ENCODE data around the gene ORMDL2. TPM values are rescaled to one million over a fixed set of nuclear protein-coding genes. Genes with fewer than 3 reads are reported as not detected.

Gene ORMDL2, protein sequence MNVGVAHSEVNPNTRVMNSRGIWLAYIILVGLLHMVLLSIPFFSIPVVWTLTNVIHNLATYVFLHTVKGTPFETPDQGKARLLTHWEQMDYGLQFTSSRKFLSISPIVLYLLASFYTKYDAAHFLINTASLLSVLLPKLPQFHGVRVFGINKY
- 19.9 and 24.5 TPM in 2 replicates for total RNA-seq (2014; rRNA removed; shearing (Covaris generic))

DNA sequence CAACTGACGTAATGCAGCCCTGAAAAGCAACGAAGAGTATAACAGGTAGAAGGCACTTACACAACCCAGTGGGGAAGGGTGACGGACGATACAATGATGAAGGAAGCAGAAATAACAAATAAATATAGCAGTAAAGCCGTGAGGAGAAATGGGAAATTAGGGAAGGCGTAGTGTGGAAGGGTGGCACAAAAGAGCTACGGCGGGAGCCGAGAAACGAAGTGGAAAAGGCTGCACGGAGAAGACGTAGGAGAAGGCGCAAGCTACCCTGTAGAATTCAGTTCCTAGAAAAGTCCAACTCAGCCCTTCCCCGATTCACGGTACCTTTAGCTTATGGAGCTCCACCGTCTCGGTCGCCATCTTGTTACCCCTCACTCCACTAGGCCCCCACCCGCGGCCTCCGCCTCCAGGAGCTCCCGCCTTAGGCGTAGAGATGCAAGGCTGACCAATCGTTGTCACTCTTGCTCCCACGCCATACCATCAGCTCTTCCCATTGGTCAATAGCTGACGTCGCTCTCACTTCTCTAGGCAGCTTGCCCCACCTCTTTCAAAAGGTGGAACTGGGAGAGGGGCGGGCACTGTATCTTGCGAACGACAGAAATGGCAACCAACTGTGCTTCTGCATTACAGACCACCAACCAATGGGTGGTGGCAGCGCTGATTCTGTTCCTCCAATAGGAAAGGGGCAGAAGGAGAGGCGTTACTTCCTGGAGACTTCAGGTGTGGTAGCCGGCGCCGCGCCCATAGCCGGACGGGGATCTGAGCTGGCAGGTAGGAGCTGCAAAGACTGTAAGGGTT, at the start of gene ORMDL2, which contains the start of gene SARNP:
ORMDL2 (plus strand) TSS at position 697 of the 795 bp plus-strand sequence. CDS start 959 bp downstream, outside the sequence.
SARNP (minus strand) TSS at position 380 of the 795 bp plus-strand sequence; CDS start at position 357, 23 bp downstream.

DNA sequence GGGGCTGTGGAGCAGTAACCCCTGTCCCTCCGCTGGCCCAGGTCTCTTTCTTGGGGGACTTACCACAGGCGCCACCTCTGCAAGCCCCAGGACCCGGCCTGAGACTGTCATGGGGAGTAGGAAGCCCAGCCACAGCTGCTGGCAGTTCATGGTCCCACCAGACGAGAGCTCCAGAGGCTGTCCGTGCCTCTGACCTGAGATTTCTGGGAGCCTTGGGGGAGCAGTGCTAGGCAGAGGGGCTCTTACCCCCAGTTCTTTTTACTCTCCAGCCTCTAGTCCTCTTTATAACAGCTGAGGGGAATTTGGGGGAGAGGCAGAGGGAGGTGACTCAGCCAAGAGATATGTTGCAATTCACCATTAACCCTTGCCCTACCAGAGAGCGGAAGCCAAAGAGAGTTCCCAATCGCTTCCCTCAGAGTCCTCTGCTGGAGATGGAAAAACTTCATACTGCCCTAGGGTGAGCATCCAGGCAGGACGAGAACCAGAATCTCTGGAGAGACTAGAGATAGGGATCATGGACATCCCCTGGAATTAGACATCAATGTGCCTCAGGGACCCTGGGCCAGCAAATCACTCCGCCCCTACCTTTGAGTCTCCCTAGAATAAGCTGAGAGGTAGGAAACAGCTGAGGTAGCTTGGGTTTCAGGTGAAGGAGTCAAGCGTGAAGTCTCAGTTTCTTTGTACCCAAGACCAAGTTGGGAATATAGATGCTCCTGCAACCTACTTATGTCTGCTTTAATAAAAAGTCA, 25.0 kb downstream of the ORMDL2 start, which contains the start of gene MMP19:
MMP19 (minus strand) TSS at position 256 of the 749 bp plus-strand sequence; CDS start at position 150, 106 bp downstream.

Other genes starting within 250 kb of the ORMDL2 start
- gene OR2AP1, start 245.6 kb upstream of the ORMDL2 start, total RNA-seq (2014; rRNA removed; shearing (Covaris generic)), result not detected in 2 replicates
- not detected in 2 replicates for gene OR10P1, start 181.1 kb upstream of the ORMDL2 start, total RNA-seq (2014; rRNA removed; shearing (Covaris generic))
- 6.5 and 6.9 TPM in 2 replicates for gene ITGA7, start 110.1 kb upstream of the ORMDL2 start, total RNA-seq (2014; rRNA removed; shearing (Covaris generic))
- gene BLOC1S1, start 102.0 kb upstream of the ORMDL2 start, total RNA-seq (2014; rRNA removed; shearing (Covaris generic)), result 218 and 226 TPM in 2 replicates
- 11.8 and 14.3 TPM in 2 replicates for gene RDH5, start 97.6 kb upstream of the ORMDL2 start, total RNA-seq (2014; rRNA removed; shearing (Covaris generic))
- 883 and 969 TPM in 2 replicates for gene CD63, start 89.0 kb upstream of the ORMDL2 start, total RNA-seq (2014; rRNA removed; shearing (Covaris generic))
- 13.4 and 17.0 TPM in 2 replicates for gene GDF11, start 74.9 kb upstream of the ORMDL2 start, total RNA-seq (2014; rRNA removed; shearing (Covaris generic))
- gene SARNP, start 317 bp upstream of the ORMDL2 start, total RNA-seq (2014; rRNA removed; shearing (Covaris generic)), result 155 and 176 TPM in 2 replicates
- gene DNAJC14, start 11.5 kb downstream of the ORMDL2 start, total RNA-seq (2014; rRNA removed; shearing (Covaris generic)), result 47.0 and 47.4 TPM in 2 replicates
- 2.0 and 3.9 TPM in 2 replicates for gene MMP19, start 24.9 kb downstream of the ORMDL2 start, total RNA-seq (2014; rRNA removed; shearing (Covaris generic))
- 42.0 and 55.8 TPM in 2 replicates for gene PYM1, start 109.9 kb downstream of the ORMDL2 start, total RNA-seq (2014; rRNA removed; shearing (Covaris generic))
- gene DGKA, start 113.1 kb downstream of the ORMDL2 start, total RNA-seq (2014; rRNA removed; shearing (Covaris generic)), result 29.5 and 33.4 TPM in 2 replicates
- 1.0 and 1.5 TPM in 2 replicates for gene PMEL, start 148.0 kb downstream of the ORMDL2 start, total RNA-seq (2014; rRNA removed; shearing (Covaris generic))
- 98.9 and 102 TPM in 2 replicates for gene CDK2, start 148.8 kb downstream of the ORMDL2 start, total RNA-seq (2014; rRNA removed; shearing (Covaris generic))
- gene RAB5B, start 156.0 kb downstream of the ORMDL2 start, total RNA-seq (2014; rRNA removed; shearing (Covaris generic)), result 27.6 and 29.7 TPM in 2 replicates
- gene SUOX, start 179.2 kb downstream of the ORMDL2 start, total RNA-seq (2014; rRNA removed; shearing (Covaris generic)), result 12.9 and 14.9 TPM in 2 replicates
- 1.7 and 1.8 TPM in 2 replicates for gene IKZF4, start 203.0 kb downstream of the ORMDL2 start, total RNA-seq (2014; rRNA removed; shearing (Covaris generic))
- gene RPS26, start 223.9 kb downstream of the ORMDL2 start, total RNA-seq (2014; rRNA removed; shearing (Covaris generic)), result 184 and 199 TPM in 2 replicates